GM18951 (cell line): Measurements from ENCODE around the gene RGS12.

Source experiments
- POLR2A ChIP-seq: IDR thresholded peaks from 4 replicates; pipeline ENCODE4 v1.6.1; 2011; ENCODE audit warnings: mild to moderate bottlenecking; ENCODE audit not compliant: insufficient read length, insufficient read depth; ENCODE audit errors: extremely low read depth
- in situ Hi-C: fragments of 300-500 bp; cut with MboI; formaldehyde crosslinking; loops from one replicate; pipeline ENCODE4 v1.12.0; 2022; ENCODE audit warnings: low sequenced_read_pairs, mixed read lengths, inconsistent platforms; ENCODE audit not compliant: unreplicated experiment

The RGS12 gene

DNA sequence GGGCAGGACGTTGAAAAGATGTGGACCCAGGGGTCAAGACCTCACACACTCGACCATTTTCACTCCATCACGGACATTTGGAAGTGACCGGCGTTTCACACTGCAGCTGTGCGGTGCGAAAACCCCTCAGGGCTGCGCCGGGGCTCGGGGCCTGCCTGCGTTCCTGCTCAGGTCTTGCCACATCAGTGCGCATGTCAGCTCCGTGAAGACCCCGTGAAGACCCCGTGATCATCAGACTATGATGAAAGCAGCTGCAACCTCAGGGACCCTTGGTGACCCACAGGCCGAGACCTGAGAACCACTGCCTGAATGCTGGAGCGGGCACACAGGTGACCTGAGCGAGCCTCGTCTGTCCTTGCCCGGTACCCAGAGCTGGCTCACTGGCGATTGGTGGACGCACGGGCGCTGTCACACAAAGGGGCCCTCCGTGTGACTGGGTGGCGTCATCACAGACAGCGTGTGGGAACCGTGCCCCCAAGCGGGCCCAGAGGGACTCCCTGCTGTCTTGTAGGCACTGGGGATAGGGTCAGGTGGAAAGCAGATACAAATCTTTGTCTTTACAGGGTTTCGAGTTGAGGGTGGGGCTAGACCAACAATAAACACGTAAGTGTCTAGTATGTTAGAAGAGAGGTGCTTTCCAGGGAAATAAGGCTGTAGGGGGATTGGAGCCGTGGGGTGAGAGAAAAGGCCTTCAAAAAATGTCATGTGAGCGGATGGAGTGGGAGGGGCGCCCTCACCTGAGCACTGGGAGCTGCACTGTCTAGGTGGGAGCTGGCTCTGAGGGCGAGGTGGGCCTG is 31.2 kb upstream of the RGS12 start:
- in situ Hi-C loops: no loop called here
- no peak for TF ChIP-seq POLR2A

DNA sequence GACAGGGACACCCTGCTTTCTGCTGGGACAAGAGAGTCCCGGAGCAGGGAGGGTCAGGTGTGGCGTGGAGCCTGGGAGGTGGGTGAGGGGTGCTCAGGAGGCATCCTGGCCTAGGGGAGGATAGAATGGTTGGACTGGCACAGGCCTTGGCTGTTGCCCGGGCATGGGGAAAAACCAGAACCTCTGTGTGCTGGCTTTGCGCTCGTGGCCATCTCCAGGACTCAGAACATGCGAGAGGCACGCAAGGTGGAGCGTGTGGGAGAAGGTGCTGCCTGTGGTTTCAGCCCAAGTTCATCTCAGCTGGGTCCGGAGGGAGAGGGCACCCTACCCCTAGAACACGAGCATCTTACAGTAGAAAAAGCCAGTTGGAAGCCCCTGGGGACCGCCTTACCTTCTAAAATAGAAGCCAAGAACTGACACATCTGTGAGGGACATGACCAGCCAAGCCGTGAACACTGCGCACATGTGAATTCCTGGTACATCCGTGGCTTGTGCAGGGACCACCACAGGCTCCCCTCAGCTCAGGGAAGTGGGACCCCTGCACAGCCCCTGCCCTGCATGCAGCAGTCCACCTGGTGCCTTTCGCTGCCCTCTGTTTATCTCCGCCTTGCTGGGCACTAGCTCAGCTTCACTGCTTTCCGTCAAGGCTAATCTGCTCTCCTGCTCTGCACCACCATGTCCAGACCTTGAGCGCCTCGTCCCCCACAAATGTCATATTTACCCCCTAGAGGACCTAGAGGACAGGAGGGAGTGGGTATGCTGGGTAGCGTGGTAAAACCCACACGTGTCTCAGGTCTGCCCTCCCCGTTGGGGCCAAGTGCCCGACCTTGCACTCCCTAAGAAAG is 30.4 kb upstream of the RGS12 start:
- TF ChIP-seq POLR2A: no peak
- in situ Hi-C loops: no loop called here

- in situ Hi-C loops: no loop called here
- no peak for TF ChIP-seq POLR2A
Measured at GRCh38 chr4:3263053-3263875, 29.6 kb upstream of the RGS12 start.

DNA sequence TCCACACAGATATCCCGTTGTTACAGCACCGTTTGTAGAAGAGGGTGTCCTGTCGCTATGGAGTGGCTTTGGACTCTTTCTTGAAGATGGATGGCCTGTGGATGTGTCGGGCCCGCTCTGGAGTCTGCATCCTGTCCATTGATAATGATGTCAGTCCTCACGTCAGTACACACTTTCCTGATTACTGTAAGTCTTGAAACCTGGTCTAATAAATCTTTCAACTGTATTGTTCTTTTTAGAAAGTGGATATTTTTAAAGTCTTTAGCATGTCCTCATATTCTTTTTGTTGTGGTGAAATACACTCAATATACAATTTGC is 29.0 kb upstream of the RGS12 start:
- TF ChIP-seq POLR2A: no peak
- in situ Hi-C loops: no loop called here

DNA sequence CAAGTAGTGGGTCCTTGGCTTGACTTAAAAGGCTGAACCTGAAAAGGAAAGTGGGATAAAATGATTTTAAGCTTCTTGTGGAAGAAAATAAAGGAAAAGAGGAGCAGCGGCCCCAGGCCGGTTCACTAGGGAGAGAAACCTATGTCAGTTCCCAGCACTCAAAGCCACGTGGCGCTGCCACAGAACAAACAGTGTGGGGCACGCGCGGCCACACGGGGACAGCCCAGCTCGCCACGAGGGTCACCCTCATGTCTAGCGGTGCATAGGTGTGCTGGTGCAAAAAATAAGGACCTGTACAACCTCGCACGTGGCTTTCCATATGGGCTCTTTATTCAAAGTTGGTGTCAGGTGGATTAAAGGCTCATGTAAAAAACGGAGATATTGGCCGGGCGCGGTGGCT is 26.7 kb upstream of the RGS12 start:
- in situ Hi-C loops: no loop called here
- no peak for TF ChIP-seq POLR2A

DNA sequence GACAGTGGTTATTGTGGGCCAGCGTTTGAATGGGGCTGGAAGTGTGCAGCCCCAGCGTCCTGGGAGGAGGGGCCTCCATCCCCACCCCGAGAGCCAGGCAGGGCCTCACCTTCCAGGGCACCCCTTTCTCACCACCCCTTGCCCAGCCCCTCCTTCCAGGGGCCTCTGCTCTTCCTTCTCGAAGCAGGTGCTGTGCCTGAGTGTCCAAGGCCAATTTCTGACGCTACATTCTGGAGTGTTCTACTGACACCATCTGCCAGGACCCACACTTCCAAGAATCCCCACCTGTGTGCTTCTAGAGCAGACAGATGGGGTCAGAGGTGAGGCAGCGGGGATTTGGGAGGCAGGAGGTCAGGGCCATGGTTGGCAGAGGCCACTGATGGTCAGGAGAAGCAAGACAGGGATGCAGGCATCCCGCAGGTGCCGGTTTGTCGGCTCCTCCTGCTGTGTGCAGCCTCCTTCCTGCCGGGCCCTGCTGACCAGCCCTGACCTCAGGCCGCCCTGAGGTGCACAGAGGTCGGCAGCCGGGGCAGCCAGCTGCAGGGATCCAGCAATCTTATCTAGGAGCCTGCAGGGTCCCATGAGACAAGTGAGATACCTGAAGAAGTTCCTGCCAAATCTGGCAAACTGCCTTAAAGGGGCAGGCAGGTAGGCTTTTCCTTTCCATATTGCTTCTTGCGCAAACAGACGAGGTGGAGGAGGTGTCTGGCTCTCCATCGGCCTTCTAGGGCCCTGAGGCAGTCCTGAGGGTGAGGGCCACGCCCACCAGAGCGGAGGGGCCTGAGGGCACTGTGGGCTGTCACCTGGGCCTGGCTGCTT is 25.0 kb upstream of the RGS12 start:
- in situ Hi-C loops: no loop called here

GRCh38 chr4:3268395-3269104 is 24.3 kb upstream of the RGS12 start:
- TF ChIP-seq POLR2A: no peak
- in situ Hi-C loops: no loop called here

More for the DNA sequence above, 25.0 kb upstream of the RGS12 start:
- TF ChIP-seq POLR2A: no peak

- no peak for TF ChIP-seq POLR2A
Measured at GRCh38 chr4:3269105-3269927, 23.5 kb upstream of the RGS12 start.

DNA sequence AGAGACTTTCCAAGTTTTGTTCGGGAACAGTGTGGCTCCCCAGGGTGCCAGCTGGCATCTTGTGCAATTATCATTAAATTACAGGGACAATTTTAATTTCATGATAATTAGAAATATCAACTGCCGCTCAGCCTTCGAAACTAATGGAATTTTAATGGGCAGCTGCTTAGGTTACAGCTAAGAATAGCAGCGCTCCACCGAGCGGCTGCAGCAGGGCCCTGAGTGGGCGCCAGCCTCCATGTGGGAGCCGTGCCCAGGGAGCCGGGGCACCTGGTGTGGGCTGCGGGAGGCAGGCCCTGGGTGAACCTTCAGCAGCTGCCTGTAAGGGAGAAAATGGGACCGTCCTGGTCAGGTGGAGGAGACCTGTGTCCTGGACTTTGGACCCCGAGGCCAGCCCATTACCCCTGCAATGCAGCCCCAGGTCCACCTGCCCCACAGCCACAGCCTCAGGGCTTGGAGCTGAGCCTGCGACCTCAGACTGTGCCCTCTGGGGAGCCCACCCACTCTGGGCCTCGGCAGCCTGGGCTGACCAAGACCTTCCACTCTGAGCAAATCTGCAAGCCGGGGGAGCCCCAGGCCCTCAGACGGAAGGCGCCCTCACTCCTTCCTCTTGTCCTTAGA is 22.7 kb upstream of the RGS12 start:
- TF ChIP-seq POLR2A: no peak
- in situ Hi-C loops: no loop called here

More at GRCh38 chr4:3269105-3269927, 23.5 kb upstream of the RGS12 start:
- in situ Hi-C loops: no loop called here

DNA sequence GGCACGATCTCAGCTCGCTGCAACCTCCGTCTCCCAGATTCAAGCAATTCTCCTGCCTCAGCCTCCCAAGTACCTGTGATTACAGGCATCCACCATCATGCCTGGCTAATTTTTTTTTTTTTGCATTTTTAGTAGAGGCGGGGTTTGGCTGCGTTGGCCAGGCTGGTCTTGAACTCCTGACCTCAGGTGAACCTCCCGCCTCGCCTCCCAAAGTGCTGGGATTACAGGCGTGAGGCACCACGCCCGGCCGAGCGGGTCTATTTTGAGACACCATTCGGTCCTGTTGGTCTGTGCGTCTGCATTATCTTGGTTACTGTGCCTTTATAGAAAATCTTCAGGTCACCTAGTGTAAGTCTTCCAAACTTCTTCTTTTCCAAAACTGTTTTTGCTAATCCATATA is 21.7 kb upstream of the RGS12 start:
- in situ Hi-C loops: no loop called here
- no peak for TF ChIP-seq POLR2A

DNA sequence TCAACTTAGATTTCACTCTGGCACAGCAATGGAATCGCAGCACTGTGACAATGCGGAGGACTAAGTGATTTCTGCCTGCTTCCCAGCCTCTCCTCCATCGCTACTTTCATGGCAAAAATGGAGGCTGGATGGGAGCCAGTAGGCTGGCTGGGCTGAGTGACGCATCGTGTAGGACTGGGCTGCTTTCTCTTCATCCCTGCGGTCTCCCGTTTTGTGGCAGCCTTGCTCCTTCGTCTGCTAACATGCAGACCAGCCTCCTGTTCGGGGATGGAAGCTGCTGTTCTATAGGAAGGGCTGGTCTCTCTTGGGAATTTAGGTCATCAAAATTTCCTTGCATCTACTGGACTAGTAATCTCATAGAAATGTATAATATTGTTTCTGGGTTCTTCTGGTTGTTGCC is 15.8 kb upstream of the RGS12 start:
- in situ Hi-C loops: no loop called here

More for the DNA sequence above, 15.8 kb upstream of the RGS12 start:
- TF ChIP-seq POLR2A: no peak
